GM19238 (cell line): ENCODE data around the gene MYO5C.
"Not testable (repeated sequence)": the region's sequence is repeated elsewhere in the genome, so short reads cannot be mapped to it uniquely, and the experiment has no call there.

Experiments
- DNase-seq: peaks from one replicate; pipeline ENCODE4 v3.0.0; 2011; ENCODE audit warnings: low spot score; ENCODE audit not compliant: insufficient read length

Gene MYO5C

DNA sequence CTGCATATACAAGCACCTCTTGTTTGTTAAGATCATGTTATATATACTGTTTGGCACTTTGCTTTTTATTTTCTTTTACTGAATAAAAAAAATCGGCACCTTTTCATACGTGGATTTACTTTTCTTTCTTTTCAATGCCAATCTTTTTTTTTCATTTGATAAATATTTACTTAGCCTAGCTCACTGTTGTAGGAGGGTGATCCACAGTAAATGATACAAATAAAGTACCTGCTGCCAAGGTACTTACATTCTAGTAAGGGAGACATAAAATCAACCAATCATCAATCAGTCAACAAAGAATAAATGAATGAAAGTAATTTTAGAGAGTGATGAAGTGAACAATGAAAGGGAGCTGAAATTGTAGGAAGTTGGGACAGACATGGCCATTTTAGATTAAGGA, 122.7 kb downstream of the MYO5C start:
- DNase-seq: no peak

GRCh38 chr15:52171807-52172206, 123.8 kb downstream of the MYO5C start:
- DNase-seq: no peak

GRCh38 chr15:52171386-52171785, 124.2 kb downstream of the MYO5C start:
- DNase-seq: no peak

GRCh38 chr15:52170199-52170598, 125.4 kb downstream of the MYO5C start:
- DNase-seq: not testable (repeated sequence)

DNA sequence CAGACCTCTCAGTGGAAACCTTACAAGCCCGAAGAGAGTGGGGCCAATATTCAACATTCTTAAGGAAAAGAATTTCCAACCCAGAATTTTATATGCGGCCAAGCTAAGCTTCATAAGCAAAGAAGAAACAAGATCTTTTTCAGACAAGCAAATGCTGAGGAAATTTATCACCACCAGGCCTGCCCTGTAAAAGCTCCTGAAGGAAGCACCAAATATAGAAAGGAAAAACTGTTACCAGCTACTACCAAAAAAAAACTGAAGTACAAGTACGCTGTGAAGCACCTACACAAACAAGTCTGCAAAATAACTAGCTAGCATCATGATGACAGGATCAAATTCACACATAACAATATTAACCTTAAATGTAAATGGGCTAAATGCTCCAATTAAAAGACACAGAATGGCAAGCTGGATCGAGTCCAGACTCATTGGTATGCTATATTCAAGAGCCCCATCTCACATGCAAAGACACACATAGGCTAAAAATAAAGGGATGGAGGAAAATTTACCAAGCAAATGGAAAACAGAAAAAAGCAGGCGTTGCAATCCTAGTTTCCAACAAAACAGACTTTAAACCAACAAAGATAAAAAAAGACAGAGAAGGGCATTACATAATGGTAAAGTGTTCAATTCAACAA, 130.0 kb downstream of the MYO5C start:
- not testable (repeated sequence) for DNase-seq

DNA sequence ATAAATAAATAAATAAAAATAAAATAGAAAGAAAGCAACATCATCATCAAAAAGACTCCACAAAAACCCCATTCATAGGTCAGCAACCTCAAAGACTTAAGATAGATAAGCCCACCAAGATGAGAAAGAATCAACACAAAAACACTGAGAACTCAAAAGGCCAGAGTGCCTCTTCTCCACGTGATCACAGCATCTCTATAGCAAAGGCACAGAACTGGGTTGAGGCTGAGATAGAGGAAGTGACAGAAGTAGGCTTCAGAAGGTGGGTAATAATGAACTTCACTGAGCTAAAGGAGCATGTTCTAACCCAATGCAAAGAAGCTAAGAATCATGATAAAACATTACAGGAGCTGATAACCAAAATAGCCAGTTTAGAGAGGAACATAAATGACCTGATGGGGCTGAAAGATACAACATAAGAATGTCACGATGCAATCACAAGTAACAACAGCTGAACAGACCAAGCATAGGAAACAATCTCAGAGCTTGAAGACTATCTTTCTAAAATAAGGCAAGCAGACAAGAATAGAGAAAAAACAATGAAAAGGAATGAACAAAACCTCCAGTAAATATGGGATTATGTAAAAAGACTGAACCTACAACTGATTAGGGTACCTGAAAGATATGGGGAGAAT, 130.9 kb downstream of the MYO5C start:
- no peak for DNase-seq

GRCh38 chr15:52163321-52164190, 132.0 kb downstream of the MYO5C start:
- DNase-seq: no peak

GRCh38 chr15:52162876-52163275, 132.7 kb downstream of the MYO5C start:
- DNase-seq: no peak

- DNase-seq: no peak
These were observed 133.3 kb downstream of the MYO5C start for GRCh38 chr15:52162260-52162659.

GRCh38 chr15:52161406-52161966, 134.1 kb downstream of the MYO5C start:
- DNase-seq: no peak

DNA sequence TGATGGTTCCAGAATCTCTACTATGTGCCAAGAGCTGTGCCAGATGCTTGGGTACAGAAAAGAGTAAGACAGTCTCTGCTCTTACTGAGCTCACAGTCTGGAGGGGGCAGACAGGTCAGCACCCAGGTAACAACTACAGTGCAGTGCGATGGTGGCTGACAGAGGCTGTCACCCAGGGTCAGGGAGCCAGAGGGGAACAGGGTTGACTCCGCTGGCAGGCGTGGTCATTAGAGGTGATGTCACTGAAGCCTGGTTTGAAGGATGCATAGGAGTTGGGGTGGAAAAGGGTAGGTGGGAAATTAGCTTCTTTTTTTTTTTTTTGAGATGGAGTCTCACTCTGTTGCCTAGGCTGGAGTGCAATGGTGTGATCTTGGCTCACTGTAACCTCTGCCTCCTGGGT, 136.0 kb downstream of the MYO5C start:
- DNase-seq: no peak

- DNase-seq: no peak
These were observed 137.4 kb downstream of the MYO5C start for GRCh38 chr15:52158084-52158765.

DNA sequence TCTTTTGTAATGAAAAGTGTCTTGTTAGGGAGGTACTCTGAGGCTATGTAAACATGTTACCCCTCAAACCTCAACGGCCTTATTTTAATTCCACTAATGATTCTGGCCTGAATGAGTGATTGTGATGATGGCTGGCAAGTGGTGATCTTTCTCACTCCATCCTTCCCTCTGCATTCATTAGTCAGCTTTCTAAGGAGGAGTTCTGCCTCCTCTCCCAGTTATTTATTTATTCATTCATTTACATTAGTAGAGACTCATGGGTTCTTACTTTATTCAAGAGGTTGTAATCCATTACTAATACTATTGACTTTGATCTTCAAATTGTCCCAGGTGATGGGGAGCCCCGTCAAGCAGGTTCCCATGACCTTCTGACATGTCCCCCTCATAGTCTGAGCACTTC, 139.7 kb downstream of the MYO5C start:
- DNase-seq: no peak

GRCh38 chr15:52154896-52155865, 140.4 kb downstream of the MYO5C start:
- DNase-seq: no peak

- DNase-seq: no peak
These were observed 141.4 kb downstream of the MYO5C start for GRCh38 chr15:52153900-52154895.

- no peak for DNase-seq
These were observed 144.3 kb downstream of the MYO5C start for GRCh38 chr15:52151353-52151752.

GRCh38 chr15:52150871-52151270, 144.7 kb downstream of the MYO5C start:
- no peak for DNase-seq

DNA sequence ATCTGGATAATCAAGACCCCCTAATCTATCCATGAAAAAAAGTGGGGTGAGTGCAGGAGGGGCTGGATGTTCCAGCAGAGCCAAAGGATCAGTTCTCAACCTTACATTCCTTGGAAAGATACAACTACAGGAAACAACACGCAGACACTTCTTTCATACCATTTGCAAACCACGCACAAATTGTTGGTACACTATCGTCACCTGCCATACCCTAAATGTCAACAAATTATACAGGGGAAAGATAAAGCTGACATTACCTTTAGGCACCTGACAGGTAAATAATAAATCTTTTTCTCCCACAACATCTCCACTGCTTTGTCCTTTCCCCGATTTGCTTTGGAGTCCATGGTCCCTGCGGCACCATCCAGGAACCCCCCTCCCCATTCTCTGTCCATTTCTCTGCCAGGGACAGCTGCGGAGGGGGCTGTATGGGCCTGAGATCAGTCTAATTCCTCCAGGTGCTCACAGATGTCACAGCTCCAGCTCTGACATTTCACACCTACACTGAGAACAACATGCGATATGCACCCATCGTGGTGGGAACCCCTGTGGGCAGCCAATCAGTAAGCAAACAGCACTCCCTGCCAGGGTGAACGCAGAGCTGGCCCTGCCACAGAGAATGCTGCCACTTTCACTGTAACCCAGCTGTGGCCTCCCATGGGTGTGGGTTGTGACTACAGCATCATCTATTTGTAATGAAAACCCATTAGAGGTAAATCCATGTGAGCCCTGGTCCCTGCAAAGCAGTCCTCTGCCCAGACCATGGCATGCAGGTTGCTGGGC, 145.4 kb downstream of the MYO5C start:
- no peak for DNase-seq
